Activated CD8-positive, alpha-beta memory T cell treated with anti-CD3 and anti-CD28 coated beads, Interleukin-2, amount 50 U/mL, for 48 hours (primary cell): Measurements from ENCODE around the gene S100A3.
"Not testable (repeated sequence)": the region's sequence is repeated elsewhere in the genome, so short reads cannot be mapped to it uniquely, and the experiment has no call there.

Experiments
- DNase-seq: peaks from one replicate; pipeline ENCODE4 v3.0.0-alpha.2; 2020

Gene S100A3, protein sequence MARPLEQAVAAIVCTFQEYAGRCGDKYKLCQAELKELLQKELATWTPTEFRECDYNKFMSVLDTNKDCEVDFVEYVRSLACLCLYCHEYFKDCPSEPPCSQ

DNA sequence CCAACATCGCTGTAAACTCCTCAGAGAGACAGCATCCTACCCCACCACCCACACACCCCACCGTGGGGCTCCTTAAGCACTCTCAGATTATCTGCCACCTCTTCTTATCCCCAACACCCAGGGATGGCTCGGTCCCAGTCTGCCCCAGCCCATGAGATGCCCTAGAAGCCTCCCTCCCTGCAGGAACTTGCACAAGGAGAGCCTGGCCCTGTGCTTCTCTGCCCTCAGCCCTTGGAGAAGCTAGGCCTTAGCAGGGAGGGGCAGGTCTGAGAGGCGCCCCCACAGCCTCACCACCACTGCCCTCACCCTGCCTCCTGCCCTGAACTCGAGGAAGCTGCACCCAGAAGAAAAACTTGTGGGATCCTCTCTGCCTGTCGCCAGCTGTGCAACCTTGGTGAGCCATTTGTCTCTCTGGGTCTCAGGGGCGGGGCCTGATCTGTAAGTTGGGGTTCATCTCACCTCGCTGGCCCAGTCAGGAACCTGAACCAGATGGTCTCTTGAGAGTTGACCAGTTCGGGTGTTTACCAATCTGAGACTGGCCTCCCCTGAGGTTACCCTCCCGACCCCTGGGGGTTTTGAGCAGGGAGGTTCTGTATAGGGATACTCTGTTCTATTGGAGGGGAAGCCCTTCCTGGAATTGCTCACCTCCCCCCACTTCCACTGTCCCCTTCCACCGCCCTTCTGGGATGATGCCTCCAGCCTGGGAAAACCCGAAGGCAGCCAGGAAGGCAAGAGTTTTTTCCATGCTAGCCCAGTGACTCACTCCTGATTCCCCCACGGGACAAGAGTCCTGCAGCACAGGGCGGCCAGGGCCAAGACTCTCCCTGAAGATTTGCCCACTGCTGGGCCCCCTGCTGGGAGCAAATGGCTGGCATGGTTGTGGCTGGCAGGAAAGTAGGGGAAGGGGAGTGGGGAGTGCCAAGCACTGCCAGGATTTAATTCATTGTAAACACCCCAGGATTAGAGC lies at the start of gene S100A3:
Gene S100A3, minus strand, starts transcription at position 537 of the 967 bp plus-strand sequence. CDS start 773 bp downstream, outside the sequence.
- DNase-seq, result no peak

GRCh38 chr1:153598309-153599172 lies 49.5 kb upstream of the S100A3 start:
- no peak for DNase-seq

DNA sequence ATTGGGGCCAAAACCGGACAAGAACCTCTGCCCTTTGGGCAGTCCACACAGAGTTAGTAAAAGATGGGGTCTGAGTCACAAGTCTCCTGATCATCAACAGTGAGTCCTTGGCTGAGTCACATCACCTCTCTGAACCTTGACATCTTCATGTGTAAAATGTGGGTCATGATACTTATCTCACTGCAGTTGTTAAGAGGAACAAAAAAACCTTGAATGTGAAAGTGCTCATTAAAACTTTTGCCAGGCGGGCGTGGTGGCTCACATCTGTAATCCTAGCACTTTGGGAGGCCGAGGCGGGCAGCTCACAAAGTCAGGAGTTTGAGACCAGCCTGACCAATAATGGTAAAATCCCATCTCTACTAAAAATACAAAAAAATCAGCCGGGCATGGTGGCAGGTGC lies 48.1 kb upstream of the S100A3 start:
- no peak for DNase-seq

GRCh38 chr1:153592748-153593147 lies 43.7 kb upstream of the S100A3 start:
- no peak for DNase-seq

GRCh38 chr1:153588482-153588881 lies 39.4 kb upstream of the S100A3 start:
- no peak for DNase-seq

GRCh38 chr1:153588033-153588432 lies 39.0 kb upstream of the S100A3 start:
- DNase-seq, result not testable (repeated sequence)

GRCh38 chr1:153587314-153587713 lies 38.3 kb upstream of the S100A3 start:
- no peak for DNase-seq

GRCh38 chr1:153586347-153586746 lies 37.3 kb upstream of the S100A3 start:
- DNase-seq, result no peak

- DNase-seq, result no peak
These were observed 35.9 kb upstream of the S100A3 start for GRCh38 chr1:153585006-153585405.

- DNase-seq, result no peak
These were observed 34.9 kb upstream of the S100A3 start for GRCh38 chr1:153583976-153584375.

DNA sequence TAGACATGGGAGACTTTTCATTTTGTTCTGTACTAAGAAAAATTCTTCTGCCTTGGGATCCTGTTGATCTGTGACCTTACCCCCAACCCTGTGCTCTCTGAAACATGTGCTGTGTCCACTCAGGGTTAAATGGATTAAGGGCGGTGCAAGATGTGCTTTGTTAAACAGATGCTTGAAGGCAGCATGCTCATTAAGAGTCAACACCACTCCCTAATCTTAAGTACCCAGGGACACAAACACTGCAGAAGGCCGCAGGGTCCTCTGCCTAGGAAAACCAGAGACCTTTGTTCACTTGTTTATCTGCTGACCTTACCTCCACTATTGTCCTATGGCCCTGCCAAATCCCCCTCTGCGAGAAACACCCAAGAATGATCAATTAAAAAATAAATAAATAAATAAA lies 34.5 kb upstream of the S100A3 start:
- DNase-seq, result not testable (repeated sequence)

DNA sequence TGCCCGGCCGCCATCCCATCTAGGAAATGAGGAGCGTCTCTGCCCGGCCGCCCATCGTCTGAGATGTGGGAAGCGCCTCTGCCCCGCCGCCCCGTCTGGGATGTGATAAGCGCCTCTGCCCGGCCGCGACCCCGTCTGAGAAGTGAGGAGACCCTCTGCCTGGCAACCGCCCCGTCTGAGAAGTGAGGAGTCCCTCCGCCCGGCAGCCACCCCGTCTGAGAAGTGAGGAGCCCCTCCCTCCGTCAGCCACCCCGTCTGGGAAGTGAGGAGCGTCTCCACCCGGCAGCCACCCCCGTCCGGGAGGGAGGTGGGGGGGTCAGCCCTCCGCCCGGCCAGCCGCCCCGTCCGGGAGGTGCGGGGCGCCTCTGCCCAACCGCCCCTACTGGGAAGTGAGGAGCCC lies 33.8 kb upstream of the S100A3 start:
- not testable (repeated sequence) for DNase-seq

GRCh38 chr1:153578936-153579335 lies 29.9 kb upstream of the S100A3 start:
- no peak for DNase-seq

DNA sequence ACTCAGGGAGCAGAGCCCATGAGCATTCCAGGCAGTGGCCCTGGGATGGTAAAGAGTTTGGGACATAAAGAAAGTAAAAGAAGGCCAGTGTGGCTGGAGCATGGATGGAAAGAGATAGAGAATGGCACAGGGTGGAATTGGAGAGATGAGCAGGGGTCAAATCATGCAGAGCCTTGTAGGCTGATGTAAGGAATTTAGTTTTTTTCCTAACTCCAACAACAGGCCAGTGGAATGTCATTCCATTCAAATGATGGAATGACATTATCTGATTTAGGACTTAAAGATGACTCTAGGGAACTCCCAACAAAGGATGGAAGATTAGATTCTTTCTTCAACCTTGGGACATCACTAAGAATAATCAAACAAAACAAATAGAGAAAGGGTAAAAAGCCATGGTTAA lies 29.4 kb upstream of the S100A3 start:
- no peak for DNase-seq

DNA sequence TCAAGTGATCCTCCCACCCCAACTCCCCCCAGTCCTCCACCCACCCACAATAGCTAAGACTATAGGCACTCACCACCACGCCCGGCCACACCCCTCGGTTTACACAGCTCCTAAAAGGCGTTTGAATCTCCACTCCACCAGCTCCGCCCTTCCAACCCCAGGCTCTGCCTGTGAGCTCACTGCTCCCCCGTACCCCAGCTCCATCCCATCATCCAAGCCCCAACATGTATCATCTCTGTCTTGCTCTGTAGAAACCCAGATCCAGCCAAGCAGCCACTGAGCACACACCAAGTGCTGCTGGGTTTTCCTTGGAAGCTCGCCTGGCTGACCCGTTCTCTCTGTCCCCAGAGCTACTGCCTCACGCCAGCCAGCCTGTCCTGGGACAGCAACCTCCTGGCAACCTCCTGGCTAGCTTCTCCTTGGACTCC lies 28.6 kb upstream of the S100A3 start:
- DNase-seq, result no peak

DNA sequence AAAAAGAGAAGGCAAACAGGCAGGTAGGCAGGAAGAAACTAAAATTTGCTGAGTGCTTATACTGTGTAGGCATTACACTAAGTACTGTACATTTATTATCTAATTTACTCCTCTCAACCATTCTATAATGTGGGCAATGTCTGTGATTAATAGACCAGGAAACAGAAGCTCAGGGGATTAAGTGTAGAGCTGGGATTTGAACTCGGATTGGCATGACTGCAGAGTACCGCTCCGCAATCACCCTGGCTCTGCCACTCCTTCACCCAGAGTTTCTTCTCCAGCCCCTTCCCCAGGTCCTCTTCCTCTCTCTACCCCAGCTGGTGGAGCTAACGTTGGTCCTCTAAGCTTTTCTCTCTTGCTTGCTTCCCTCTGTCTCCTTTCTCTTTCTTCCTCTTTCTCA lies 28.1 kb upstream of the S100A3 start:
- no peak for DNase-seq

DNA sequence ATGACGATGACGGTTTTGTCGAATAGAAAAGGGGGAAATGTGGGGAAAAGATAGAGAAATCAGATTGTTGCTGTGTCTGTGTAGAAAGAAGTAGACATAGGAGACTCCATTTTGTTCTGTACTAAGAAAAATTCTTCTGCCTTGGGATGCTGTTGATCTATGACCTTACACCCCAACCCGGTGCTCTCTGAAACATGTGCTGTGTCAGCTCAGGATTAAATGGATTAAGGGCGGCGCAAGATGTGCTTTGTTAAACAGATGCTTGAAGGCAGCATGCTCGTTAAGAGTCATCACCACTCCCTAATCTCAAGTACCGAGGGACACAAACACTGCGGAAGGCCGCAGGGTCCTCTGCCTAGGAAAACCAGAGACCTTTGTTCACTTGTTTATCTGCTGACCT lies 26.4 kb upstream of the S100A3 start:
- not testable (repeated sequence) for DNase-seq

DNA sequence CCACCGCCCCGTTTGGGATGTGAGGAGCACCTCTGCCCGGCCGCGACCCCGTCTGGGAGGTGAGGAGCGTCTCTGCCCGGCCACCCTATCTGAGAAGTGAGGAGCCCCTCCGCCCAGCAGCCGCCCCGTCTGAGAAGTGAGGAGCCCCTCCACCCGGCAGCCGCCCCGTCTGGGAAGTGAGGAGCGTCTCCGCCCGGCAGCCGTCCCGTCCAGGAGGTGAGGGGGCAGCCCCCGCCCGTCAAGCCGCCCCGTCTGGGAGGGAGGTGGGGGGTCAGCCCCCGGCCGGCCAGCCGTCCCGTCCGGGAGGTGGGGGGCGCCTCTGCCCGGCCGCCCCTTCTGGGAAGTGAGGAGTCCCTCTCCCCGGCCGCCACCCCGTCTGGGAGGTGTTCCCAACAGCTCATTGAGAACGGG lies 26.0 kb upstream of the S100A3 start:
- not testable (repeated sequence) for DNase-seq

DNA sequence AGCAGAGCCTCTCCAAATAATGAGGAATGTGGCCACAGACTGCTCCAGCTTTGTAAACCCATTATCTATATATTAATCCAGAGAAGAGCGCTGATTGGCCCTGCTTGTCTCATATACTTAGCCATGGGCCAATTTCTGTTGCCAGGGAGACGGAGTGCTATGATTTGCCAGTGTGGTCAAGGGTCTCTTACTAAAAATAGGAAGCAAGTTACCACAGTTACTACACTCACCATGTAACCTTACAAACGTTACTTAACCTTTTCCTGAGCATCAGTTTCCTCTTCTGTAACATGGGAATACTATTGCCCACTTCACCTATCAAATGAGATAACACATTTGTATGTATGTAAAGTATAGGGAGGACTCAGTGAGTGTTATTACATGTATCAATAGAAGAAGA lies 24.3 kb upstream of the S100A3 start:
- DNase-seq, result no peak

- DNase-seq, result peak; percentile 77
These were observed 23.5 kb upstream of the S100A3 start for GRCh38 chr1:153572569-153573015.

- DNase-seq, result no peak
These were observed 22.6 kb upstream of the S100A3 start for GRCh38 chr1:153571706-153572105.

- DNase-seq, result no peak
These were observed 21.8 kb upstream of the S100A3 start for GRCh38 chr1:153570874-153571273.

- no peak for DNase-seq
These were observed 20.4 kb upstream of the S100A3 start for GRCh38 chr1:153569465-153569864.
